K562 (cell line): ENCODE data around the gene TMEM273. TPM values are rescaled to one million over a fixed set of nuclear protein-coding genes. Genes with fewer than 3 reads are reported as not detected.

Experiments
- ARHGAP35 ChIP-seq: fragments of 450-650 bp; IDR thresholded peaks from 2 replicates; pipeline ENCODE4 v1.6.1; 2018; ENCODE audit not compliant: partially characterized antibody
- CREB1 ChIP-seq, 2 experiments: sonication (generic) in 1 of 2; formaldehyde crosslinking in 1 of 2; IDR thresholded peaks; 2 replicates each; pipeline versions ENCODE4 v1.6.1 to v1.8.0; 2012 to 2022; ENCODE audit warnings: inconsistent platforms in 1 of 2, mild to moderate bottlenecking in 1 of 2, missing genetic modification reagents in 1 of 2, moderate library complexity in 1 of 2
- CREBBP ChIP-seq: IDR thresholded peaks from one replicate; pipeline ENCODE4 v1.6.1; 2012; ENCODE audit warnings: low read depth, mild to moderate bottlenecking, control low read depth, inconsistent platforms, low read length
- ELK1 ChIP-seq: sonication (generic); formaldehyde crosslinking; IDR thresholded peaks from 2 replicates; pipeline ENCODE4 v1.8.1; 2022; ENCODE audit warnings: missing genetic modification reagents
- ESRRA ChIP-seq: fragments of 450-650 bp; IDR thresholded peaks from 2 replicates; pipeline ENCODE4 v1.6.1; 2014; ENCODE audit warnings: low read depth, mild to moderate bottlenecking, moderate library complexity, borderline replicate concordance
- HCFC1 ChIP-seq: IDR thresholded peaks from 2 replicates; pipeline ENCODE4 v1.6.1; 2012; ENCODE audit warnings: low read depth, low read length, improper control_type of control experiment
- HINFP ChIP-seq: fragments of 450-650 bp; conservative IDR thresholded peaks from 2 replicates; pipeline ENCODE4 v1.6.1; 2016; ENCODE audit warnings: missing genetic modification characterization, low read depth, mild to moderate bottlenecking, control low read depth, missing compliant biosample characterization
- IRF9 ChIP-seq: fragments of 450-650 bp; IDR thresholded peaks from 2 replicates; pipeline ENCODE4 v1.6.1; 2016; ENCODE audit warnings: missing biosample characterization, missing genetic modification characterization
- JUND ChIP-seq, 2 experiments: IDR thresholded peaks; 2 replicates in 1 of 2; 3 replicates in 1 of 2; pipeline ENCODE4 v1.6.1; 2011; ENCODE audit warnings: borderline replicate concordance in 2 of 2, low read depth in 2 of 2, low read length in 2 of 2, improper control_type of control experiment in 1 of 2, missing biosample characterization in 1 of 2, missing genetic modification characterization in 1 of 2, missing genetic modification reagents in 1 of 2
- MAFG ChIP-seq: fragments of 450-650 bp; conservative IDR thresholded peaks from 2 replicates; pipeline ENCODE4 v1.6.1; 2016; ENCODE audit warnings: missing genetic modification characterization, missing compliant biosample characterization
- NR1H2 ChIP-seq: sonication (generic); formaldehyde crosslinking; IDR thresholded peaks from 2 replicates; pipeline ENCODE4 v1.4.0; 2020; ENCODE audit warnings: mild to moderate bottlenecking, missing genetic modification reagents
- NR3C1 ChIP-seq: sonication (generic); formaldehyde crosslinking; IDR thresholded peaks from 2 replicates; pipeline ENCODE4 v1.8.1; 2022; ENCODE audit warnings: missing genetic modification reagents
- POLR2A ChIP-seq: fragments of 450-650 bp; conservative IDR thresholded peaks from 2 replicates; pipeline ENCODE4 v1.6.1; 2016
- POLR2AphosphoS5 ChIP-seq: IDR thresholded peaks from 2 replicates; pipeline ENCODE4 v1.6.1; 2011; ENCODE audit warnings: mild to moderate bottlenecking, low read depth, low read length, moderate library complexity; ENCODE audit not compliant: control insufficient read depth, insufficient read depth
- PRPF4 ChIP-seq: fragments of 200-400 bp; formaldehyde crosslinking; IDR thresholded peaks from one replicate; pipeline ENCODE4 v1.6.1; 2017; ENCODE audit warnings: low read length, low read depth, mild to moderate bottlenecking; ENCODE audit not compliant: insufficient read depth, poor library complexity, severe bottlenecking
- RFX7 ChIP-seq: fragments of 250-450 bp; sonication (Bioruptor Pico); IDR thresholded peaks from 2 replicates; pipeline ENCODE4 v1.5.1; 2021; ENCODE audit warnings: mild to moderate bottlenecking
- SLC30A9 ChIP-seq: fragments of 250-450 bp; sonication (Bioruptor Pico); IDR thresholded peaks from 2 replicates; pipeline ENCODE4 v1.8.0; 2022; ENCODE audit warnings: mild to moderate bottlenecking, moderate library complexity
- SNRNP70 ChIP-seq: fragments of 200-400 bp; formaldehyde crosslinking; optimal IDR thresholded peaks from 2 replicates; pipeline ENCODE3; 2017; ENCODE audit warnings: low read depth, low read length
- TAF7 ChIP-seq: fragments of 450-650 bp; IDR thresholded peaks from 2 replicates; pipeline ENCODE4 v1.6.1; 2016; ENCODE audit warnings: missing genetic modification characterization, missing compliant biosample characterization
- VEZF1 ChIP-seq: fragments of 200-800 bp; sonication (Bioruptor generic); IDR thresholded peaks from 2 replicates; pipeline ENCODE4 v1.6.1; 2017; ENCODE audit warnings: missing genetic modification characterization, missing compliant biosample characterization
- ZFP36 ChIP-seq: fragments of 150-350 bp; IDR thresholded peaks from 2 replicates; pipeline ENCODE4 v1.6.1; 2018; ENCODE audit warnings: low read length, low read depth; ENCODE audit not compliant: partially characterized antibody
- ZNF134 ChIP-seq: fragments of 250-450 bp; sonication (Bioruptor Pico); conservative IDR thresholded peaks from 2 replicates; pipeline ENCODE4 v1.4.0; 2020
- ZNF79 ChIP-seq: fragments of 250-450 bp; sonication (Bioruptor Pico); IDR thresholded peaks from 2 replicates; pipeline ENCODE4 v1.4.0; 2020; ENCODE audit warnings: low read depth, mild to moderate bottlenecking, moderate library complexity
- ZSCAN29 ChIP-seq: fragments of 450-650 bp; IDR thresholded peaks from 2 replicates; pipeline ENCODE4 v1.6.1; 2017
- polyA plus RNA-seq, 8 experiments: library from polyadenylated mRNA; depleted of rRNA in 4 of 8; stranded (reverse) in 5 of 8; unstranded in 3 of 8; fragments of >200 nt; fragmentation: Nextera tagmentation in 2 of 8; fragmentation: Illumina TruSeq in 1 of 8; extraction: Ambion mirVana in 2 of 8; extraction: Trizol in 1 of 8; gene quantifications; 2 replicates each; pipeline versions ENCODE4 v1.2.1 to v1.2.3, GENCODE V29; 2011 to 2014; ENCODE audit warnings: inconsistent platforms in 1 of 8, missing spikeins in 1 of 8
- total RNA-seq, 7 experiments: library from RNA; depleted of rRNA in 6 of 7; stranded (reverse); fragments of >200 nt in 6 of 7; fragmentation: Illumina TruSeq in 2 of 7; extraction: Trizol in 2 of 7; gene quantifications; 2 replicates each; pipeline versions ENCODE4 v1.2.1 to v1.2.3, GENCODE V29; 2011 to 2021; ENCODE audit warnings: low replicate concordance in 1 of 7

TMEM273 gene
- total and polyA plus RNA-seq, 9 of the 15 experiments (the other 6 are each of a cell fraction or from before 2014, with no cell fraction given) = 39.2 to 131 (median 95.6) TPM

GRCh38 chr10:49165821-49166483, 22.2 kb downstream of the TMEM273 start (continued):
- TF ChIP-seq CREBBP (no peak), PRPF4 (no peak), RFX7 (CRISPR knock-in tag) (no peak), JUND (IDR thresholded peaks at IDR 0.05; ENCODE audit: borderline replicate concordance, low read depth, low read length) (peak; percentile 87), JUND (tag; IDR thresholded peaks at IDR 0.05; ENCODE audit: borderline replicate concordance, low read depth, low read length) (peak; percentile 86; the same call in 1 of the 3 replicates), SLC30A9 (no peak), VEZF1 (CRISPR knock-in tag) (peak; percentile 49; the same call in 1 of the 2 replicates), ARHGAP35 (no peak), HCFC1 (no peak), MAFG (tag) (peak; percentile 100), ZFP36 (peak; percentile 68), ELK1 (CRISPR knock-in tag) (no peak), CREB1 (IDR thresholded peaks at IDR 0.05) (no peak), CREB1 (CRISPR knock-in tag; IDR thresholded peaks at IDR 0.05) (no peak), ZNF79 (CRISPR knock-in tag) (0 out of 2 replicates have a peak, but pooled peaks have one; percentile 12), IRF9 (tag) (no peak), NR3C1 (CRISPR knock-in tag) (no peak), HINFP (tag) (no peak; the same call in 1 of the 2 replicates), ZNF134 (no peak), ESRRA (no peak), NR1H2 (CRISPR knock-in tag) (no peak), POLR2AphosphoS5 (no peak), TAF7 (tag) (0 out of 2 replicates have a peak, but pooled peaks have one; percentile 35), SNRNP70 (no peak), POLR2A (no peak), ZSCAN29 (no peak)
